ENCODE results near the gene NEDD4L.

NEDD4L gene

GRCh38 chr18:58446391-58447060 lies 402.5 kb downstream of the NEDD4L start:
- Mint-ChIP-seq H3K9me3 (no peaks in the 10 kb centered on the region), H3K27ac (no peak overlapping the region), H3K4me1 (ENCODE audit: low read depth) (no peaks in the 10 kb centered on the region), H3K27me3 (peaks cover 2% of the 10 kb centered on the region), H3K4me3 (no peak overlapping the region), H3K36me3 (ENCODE audit: low read depth) (no peaks in the 10 kb centered on the region)
- no peak for DNase-seq

- no peak overlapping the region for H3K4me3 Mint-ChIP-seq
- peaks cover 2% of the 10 kb centered on the region for H3K27me3 Mint-ChIP-seq
- no peak overlapping the region for H3K27ac Mint-ChIP-seq
- DNase-seq, result no peak
- no peaks in the 10 kb centered on the region for H3K9me3 Mint-ChIP-seq
- H3K4me1 Mint-ChIP-seq (ENCODE audit: low read depth), result no peaks in the 10 kb centered on the region
- no peaks in the 10 kb centered on the region for H3K36me3 Mint-ChIP-seq (ENCODE audit: low read depth)
Observed at GRCh38 chr18:58447402-58448095, 403.5 kb downstream of the NEDD4L start.

- no peak for DNase-seq
- H3K4me3 Mint-ChIP-seq, result no peak overlapping the region
- no peaks in the 10 kb centered on the region for H3K9me3 Mint-ChIP-seq
- H3K27me3 Mint-ChIP-seq, result peaks cover 2% of the 10 kb centered on the region
- no peaks in the 10 kb centered on the region for H3K4me1 Mint-ChIP-seq (ENCODE audit: low read depth)
- no peak overlapping the region for H3K27ac Mint-ChIP-seq
- H3K36me3 Mint-ChIP-seq (ENCODE audit: low read depth), result no peaks in the 10 kb centered on the region
Observed at GRCh38 chr18:58449464-58449863, 405.4 kb downstream of the NEDD4L start.
